ENCODE results near the gene COMMD2. TPM values are rescaled to one million over a fixed set of nuclear protein-coding genes. Genes with fewer than 3 reads are reported as not detected.

COMMD2 gene
- total and polyA plus RNA-seq, 10 of the 15 experiments (the other 5 are each of a cell fraction or from before 2014, with no cell fraction given), result 23.0 to 97.0 (median 50.9) TPM

DNA sequence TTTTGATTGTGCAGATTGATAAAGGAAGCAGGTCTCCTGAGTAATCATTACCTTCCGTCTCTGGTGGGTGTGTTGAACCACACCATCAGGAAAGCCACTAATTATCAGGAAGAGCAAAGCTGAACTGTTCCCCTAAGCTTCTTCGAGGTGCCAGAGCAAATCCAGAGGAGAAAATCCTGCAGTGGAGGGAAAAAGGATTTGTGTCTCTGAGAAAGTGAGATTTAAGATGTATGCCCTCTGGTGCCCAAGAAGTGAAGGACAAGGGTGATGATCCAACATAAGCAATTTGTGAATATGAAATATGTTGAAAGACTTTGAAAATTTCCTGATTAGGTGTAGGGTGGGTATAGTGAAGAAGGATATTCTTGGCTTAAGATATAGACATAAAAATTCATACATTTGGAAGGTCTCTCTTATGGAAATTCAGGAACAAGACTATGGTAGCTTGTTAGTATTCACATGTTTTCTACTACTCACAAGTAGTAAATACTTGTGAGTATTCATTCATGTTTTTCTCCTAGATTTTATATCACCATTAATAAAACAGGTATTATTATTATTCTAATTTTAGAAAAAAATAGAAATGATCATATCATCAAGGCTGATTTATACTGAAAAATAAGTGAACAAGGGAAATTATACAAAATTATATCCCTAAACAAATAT is 34.8 kb downstream of the COMMD2 start (continued):
- TF ChIP-seq BHLHE40 (IDR thresholded peaks at IDR 0.05; ENCODE audit: borderline replicate concordance in 1 of 2, low read depth in 2 of 2, low read length in 1 of 2), result no peak
- TF ChIP-seq STAT1 (conservative IDR thresholded peaks at IDR 0.05), result no peak
- no peak for TF ChIP-seq SIX5 (IDR thresholded peaks at IDR 0.05; ENCODE audit: low read depth, low read length, severe bottlenecking)
- no peak for TF ChIP-seq FOXM1 (IDR thresholded peaks at IDR 0.05; ENCODE audit: low read depth, low read length)
- no peak for TF ChIP-seq NFIC (IDR thresholded peaks at IDR 0.05; ENCODE audit: low read depth, low read length)
- TF ChIP-seq BMI1 (IDR thresholded peaks at IDR 0.05; ENCODE audit: borderline replicate concordance), result no peak
- no peak for TF ChIP-seq DPF2 (IDR thresholded peaks at IDR 0.05)
- TF ChIP-seq IRF4 (IDR thresholded peaks at IDR 0.05; ENCODE audit: low read depth, low read length), result no peak
- no peak for TF ChIP-seq TARDBP (IDR thresholded peaks at IDR 0.05; ENCODE audit: borderline replicate concordance)
- no peak for TF ChIP-seq ZNF622 (IDR thresholded peaks at IDR 0.05)
- TF ChIP-seq NFYB (IDR thresholded peaks at IDR 0.05; ENCODE audit: insufficient read depth, low read depth, low read length), result no peak
- TF ChIP-seq ZSCAN29 (IDR thresholded peaks at IDR 0.05), result no peak
- TF ChIP-seq NRF1 (conservative IDR thresholded peaks at IDR 0.05; ENCODE audit: low read depth, low read length), result no peak
- TF ChIP-seq TCF3 (IDR thresholded peaks at IDR 0.05; ENCODE audit: borderline replicate concordance, insufficient read depth, low read depth, low read length), result no peak
- TF ChIP-seq, protein P1, sequence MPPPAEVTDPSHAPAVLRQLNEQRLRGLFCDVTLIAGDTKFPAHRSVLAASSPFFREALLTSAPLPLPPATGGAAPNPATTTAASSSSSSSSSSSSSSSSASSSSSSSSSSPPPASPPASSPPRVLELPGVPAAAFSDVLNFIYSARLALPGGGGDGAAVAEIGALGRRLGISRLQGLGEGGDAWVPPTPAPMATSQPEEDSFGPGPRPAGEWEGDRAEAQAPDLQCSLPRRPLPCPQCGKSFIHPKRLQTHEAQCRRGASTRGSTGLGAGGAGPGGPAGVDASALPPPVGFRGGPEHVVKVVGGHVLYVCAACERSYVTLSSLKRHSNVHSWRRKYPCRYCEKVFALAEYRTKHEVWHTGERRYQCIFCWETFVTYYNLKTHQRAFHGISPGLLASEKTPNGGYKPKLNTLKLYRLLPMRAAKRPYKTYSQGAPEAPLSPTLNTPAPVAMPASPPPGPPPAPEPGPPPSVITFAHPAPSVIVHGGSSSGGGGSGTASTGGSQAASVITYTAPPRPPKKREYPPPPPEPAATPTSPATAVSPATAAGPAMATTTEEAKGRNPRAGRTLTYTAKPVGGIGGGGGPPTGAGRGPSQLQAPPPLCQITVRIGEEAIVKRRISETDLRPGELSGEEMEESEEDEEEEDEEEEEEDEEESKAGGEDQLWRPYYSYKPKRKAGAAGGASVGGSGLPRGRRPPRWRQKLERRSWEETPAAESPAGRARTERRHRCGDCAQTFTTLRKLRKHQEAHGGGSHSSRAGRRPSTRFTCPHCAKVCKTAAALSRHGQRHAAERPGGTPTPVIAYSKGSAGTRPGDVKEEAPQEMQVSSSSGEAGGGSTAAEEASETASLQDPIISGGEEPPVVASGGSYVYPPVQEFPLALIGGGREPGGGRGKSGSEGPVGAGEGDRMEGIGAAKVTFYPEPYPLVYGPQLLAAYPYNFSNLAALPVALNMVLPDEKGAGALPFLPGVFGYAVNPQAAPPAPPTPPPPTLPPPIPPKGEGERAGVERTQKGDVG (CRISPR knock-in tag; IDR thresholded peaks at IDR 0.05), result no peak
- TF ChIP-seq SMAD5 (IDR thresholded peaks at IDR 0.05; ENCODE audit: low read depth), result no peak
- no peak for TF ChIP-seq CHD4 (IDR thresholded peaks at IDR 0.05)
- no peak for TF ChIP-seq EED (IDR thresholded peaks at IDR 0.05; ENCODE audit: low read depth)
- TF ChIP-seq RELA (IDR thresholded peaks at IDR 0.05; ENCODE audit: borderline replicate concordance, partially characterized antibody), result no peak
- TF ChIP-seq, protein P2, sequence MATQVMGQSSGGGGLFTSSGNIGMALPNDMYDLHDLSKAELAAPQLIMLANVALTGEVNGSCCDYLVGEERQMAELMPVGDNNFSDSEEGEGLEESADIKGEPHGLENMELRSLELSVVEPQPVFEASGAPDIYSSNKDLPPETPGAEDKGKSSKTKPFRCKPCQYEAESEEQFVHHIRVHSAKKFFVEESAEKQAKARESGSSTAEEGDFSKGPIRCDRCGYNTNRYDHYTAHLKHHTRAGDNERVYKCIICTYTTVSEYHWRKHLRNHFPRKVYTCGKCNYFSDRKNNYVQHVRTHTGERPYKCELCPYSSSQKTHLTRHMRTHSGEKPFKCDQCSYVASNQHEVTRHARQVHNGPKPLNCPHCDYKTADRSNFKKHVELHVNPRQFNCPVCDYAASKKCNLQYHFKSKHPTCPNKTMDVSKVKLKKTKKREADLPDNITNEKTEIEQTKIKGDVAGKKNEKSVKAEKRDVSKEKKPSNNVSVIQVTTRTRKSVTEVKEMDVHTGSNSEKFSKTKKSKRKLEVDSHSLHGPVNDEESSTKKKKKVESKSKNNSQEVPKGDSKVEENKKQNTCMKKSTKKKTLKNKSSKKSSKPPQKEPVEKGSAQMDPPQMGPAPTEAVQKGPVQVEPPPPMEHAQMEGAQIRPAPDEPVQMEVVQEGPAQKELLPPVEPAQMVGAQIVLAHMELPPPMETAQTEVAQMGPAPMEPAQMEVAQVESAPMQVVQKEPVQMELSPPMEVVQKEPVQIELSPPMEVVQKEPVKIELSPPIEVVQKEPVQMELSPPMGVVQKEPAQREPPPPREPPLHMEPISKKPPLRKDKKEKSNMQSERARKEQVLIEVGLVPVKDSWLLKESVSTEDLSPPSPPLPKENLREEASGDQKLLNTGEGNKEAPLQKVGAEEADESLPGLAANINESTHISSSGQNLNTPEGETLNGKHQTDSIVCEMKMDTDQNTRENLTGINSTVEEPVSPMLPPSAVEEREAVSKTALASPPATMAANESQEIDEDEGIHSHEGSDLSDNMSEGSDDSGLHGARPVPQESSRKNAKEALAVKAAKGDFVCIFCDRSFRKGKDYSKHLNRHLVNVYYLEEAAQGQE (IDR thresholded peaks at IDR 0.05; ENCODE audit: low read depth, low read length), result no peak
- TF ChIP-seq MAX (IDR thresholded peaks at IDR 0.05; ENCODE audit: low read depth, low read length), result no peak
- TF ChIP-seq YY1 (IDR thresholded peaks at IDR 0.05; ENCODE audit: low read depth, low read length), result no peak
